Astrocyte of the spinal cord (primary cell): ENCODE measurements around the gene MTHFS.
A peak's percentile ranks its signal among the peaks of the same experiment; 100 is the strongest.
"Not testable (repeated sequence)": the region's sequence is repeated elsewhere in the genome, so short reads cannot be mapped to it uniquely, and the experiment has no call there.

Experiments
- DNase-seq: peaks from one replicate; pipeline ENCODE4 v3.0.0; 2011; ENCODE audit warnings: low read depth, low spot score
- H3K4me3 ChIP-seq: 2 replicates; pipeline ENCODE4 v1.5.1; 2011; ENCODE audit warnings: low read depth, mild to moderate bottlenecking, low read length, moderate library complexity
- CTCF ChIP-seq: IDR thresholded peaks from 2 replicates; pipeline ENCODE4 v1.5.1; 2012; ENCODE audit warnings: low read depth, mild to moderate bottlenecking, low read length, inconsistent platforms
- in situ Hi-C: cut with HindIII; loops from 2 replicates; pipeline ENCODE4 v1.10.0; 2017; ENCODE audit warnings: low sequenced_read_pairs

Gene MTHFS

DNA sequence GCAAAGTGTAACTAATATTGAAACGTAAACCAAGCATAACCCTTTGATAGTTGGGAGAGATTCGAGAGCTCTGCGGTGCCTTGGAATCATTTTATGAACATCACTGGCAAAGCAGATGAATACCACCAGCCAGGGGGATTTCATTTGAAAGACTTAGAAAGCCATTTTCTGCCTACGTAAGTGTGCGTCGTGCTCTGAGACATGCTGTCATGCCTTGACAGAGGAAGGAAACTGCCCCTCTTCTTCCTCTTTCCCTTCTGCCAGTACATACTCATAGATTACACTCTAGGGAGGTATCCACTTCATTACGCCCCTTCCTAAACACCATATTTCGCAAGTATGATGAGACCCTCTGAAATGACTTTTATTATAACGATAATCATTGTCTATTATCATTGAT lies 3.3 kb upstream of the MTHFS start:
- DNase-seq = no peak
- in situ Hi-C loops = no loop called here
- no peak for TF ChIP-seq CTCF
- no peak overlapping the region for H3K4me3 ChIP-seq

DNA sequence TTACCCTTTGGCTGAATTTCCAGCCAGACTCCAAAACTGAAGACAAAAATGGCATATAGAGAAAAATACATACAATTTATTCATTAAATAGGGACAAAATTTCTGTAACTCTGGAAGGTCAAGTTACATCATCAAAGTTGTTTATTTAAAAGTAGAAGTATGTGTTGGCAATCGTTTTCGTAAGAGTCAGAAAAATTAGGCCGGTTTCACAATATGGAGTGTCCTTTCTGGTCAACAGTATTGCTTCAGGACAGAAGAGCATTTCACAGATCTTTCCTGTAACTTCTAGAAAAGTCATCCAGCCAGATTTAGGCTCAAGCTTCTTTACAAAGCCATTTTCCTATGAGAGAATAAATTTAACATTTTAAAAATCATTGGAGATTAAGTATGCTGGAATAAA lies 2.0 kb upstream of the MTHFS start:
- H3K4me3 ChIP-seq, in situ Hi-C loops: not testable (repeated sequence)
- peak; percentile 15 for DNase-seq

DNA sequence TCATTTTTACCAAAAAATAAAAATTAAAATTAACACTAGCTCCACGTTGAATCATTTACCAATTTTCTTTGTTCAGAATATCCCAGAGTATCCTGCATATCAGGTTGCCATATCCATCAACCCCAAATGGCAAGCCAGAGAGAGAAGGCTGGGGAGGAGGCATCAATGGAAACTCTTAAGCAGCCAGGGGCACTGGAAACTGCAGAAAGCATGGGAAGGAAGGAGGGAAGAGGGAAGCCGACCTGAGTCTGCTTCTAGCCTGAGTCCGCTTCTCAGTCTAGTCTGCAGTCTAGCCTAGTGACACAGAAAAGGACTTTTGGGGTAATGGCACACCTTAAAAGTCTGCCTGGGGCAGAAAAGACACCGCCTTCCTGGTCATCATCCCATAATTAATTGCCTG lies 1.6 kb upstream of the MTHFS start:
- no peak for TF ChIP-seq CTCF
- H3K4me3 ChIP-seq = no peak overlapping the region
- no peak for DNase-seq
- in situ Hi-C loops = no loop called here

GRCh38 chr15:79897701-79898113 lies 893 bp upstream of the MTHFS start:
- in situ Hi-C loops = no loop called here
- no peak for DNase-seq
- H3K4me3 ChIP-seq = no peak overlapping the region
- TF ChIP-seq CTCF = no peak

DNA sequence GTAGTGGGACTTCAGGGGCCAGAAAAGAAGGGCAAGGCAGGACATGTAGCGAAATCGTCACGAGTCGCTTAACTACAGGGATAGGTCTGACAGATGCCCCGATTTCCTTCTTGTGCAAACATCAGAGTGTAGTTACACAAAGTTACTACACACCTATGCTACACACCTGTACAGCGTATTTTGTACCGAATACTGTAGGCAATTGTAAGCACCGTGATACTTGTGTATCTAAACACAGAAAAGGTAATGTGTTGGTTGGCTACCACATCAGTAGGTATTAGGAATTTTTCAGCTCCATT lies 515 bp upstream of the MTHFS start:
- TF ChIP-seq CTCF = no peak
- in situ Hi-C loops = no loop called here
- DNase-seq = peak; percentile 19
- H3K4me3 ChIP-seq = peak overlapping the region; percentile 49

DNA sequence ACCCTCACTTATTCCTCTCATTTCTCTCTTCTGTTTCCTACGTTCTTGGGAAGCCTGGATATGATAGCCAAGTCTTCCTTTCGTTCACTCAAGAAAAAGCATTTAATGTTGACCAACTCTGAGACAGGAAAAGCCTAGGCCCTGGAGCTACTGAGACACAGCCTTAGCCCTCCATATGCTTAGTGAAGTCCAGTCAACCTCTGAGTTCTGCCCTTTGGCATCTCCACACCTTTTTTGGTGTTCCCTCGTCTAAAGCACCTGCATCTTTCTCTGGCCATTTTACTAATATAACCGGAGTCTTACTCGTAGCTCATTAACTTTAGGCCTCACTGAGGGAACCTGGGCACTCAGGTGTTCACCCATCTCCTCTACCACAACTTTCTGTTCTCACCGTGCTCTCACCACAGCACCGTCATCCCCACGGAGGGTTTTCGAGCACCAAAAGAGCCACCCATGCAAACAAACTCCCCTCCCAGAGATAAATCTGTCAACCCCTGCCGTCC lies 632 bp downstream of the MTHFS start:
- TF ChIP-seq CTCF = no peak
- in situ Hi-C loops = no loop called here
- peak overlapping the region; percentile 49 for H3K4me3 ChIP-seq
- DNase-seq = no peak

GRCh38 chr15:79887054-79887930 lies 9.5 kb downstream of the MTHFS start:
- in situ Hi-C loops = no loop called here
- no peak for DNase-seq
- no peak for TF ChIP-seq CTCF
- no peak overlapping the region for H3K4me3 ChIP-seq
